ENCODE measurements around the gene MTUS2. TPM values are rescaled to one million over a fixed set of nuclear protein-coding genes. Genes with fewer than 3 reads are reported as not detected.

The MTUS2 gene
- total and polyA plus RNA-seq, 2 experiments from 2014 or later = 0.27 to 0.38 TPM

DNA sequence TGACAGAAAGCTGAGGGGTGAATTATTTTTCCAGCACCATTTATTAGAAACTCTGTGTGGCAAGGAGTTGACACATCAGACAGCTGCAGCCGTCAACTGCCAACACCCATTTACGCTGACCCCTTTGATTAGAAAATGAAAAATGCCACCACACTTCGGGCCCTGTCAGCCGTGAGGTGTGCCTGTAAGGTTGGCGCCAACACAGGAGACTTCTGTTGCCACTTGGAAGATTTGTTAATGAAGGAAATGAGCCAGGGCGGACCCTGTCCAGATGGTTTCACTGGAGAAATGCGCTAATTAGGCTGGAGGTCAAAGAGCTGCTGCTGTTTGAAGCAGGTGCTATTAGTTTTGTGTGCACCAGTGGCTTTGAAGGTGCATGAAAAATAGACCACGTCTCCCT is 297.5 kb downstream of the MTUS2 start:
- no peaks in the 10 kb centered on the region for H3K4me1 Mint-ChIP-seq
- H3K36me3 Mint-ChIP-seq (ENCODE audit: low read depth) = no peaks in the 10 kb centered on the region
- H3K9me2 ChIP-seq (ENCODE audit: insufficient read depth) = no peaks in the 10 kb centered on the region; the same call in none of the 2 replicates
- DNase-seq (ENCODE audit: low spot score) (no peak), ATAC-seq (no peak)
- no peaks in the 10 kb centered on the region for H3K36me3 ChIP-seq (ENCODE audit: insufficient read depth)
- H3K27ac ChIP-seq (ENCODE audit: low read depth) = no peak overlapping the region
- no peaks in the 10 kb centered on the region for H3K27me3 Mint-ChIP-seq (ENCODE audit: insufficient read depth, low read depth, poor library complexity)
- no peaks in the 10 kb centered on the region for H3K4me1 ChIP-seq (ENCODE audit: insufficient read depth)
- H3K4me2 ChIP-seq = no peak overlapping the region
- no peaks in the 10 kb centered on the region for H3K9me3 Mint-ChIP-seq
- TF ChIP-seq ZNF331 (CRISPR knock-in tag; IDR thresholded peaks at IDR 0.05; ENCODE audit: low read depth) (no peak), EZH2 (IDR thresholded peaks at IDR 0.05; ENCODE audit: low read depth, unreplicated experiment) (no peak), CREB1 (CRISPR knock-in tag; IDR thresholded peaks at IDR 0.05; ENCODE audit: low read depth) (no peak), JUNB (IDR thresholded peaks at IDR 0.05; ENCODE audit: unreplicated experiment) (no peak), ZNF114 (CRISPR knock-in tag; IDR thresholded peaks at IDR 0.05) (no peak), NANOG (IDR thresholded peaks at IDR 0.05; ENCODE audit: borderline replicate concordance) (no peak), STAT1 (IDR thresholded peaks at IDR 0.05; ENCODE audit: unreplicated experiment) (no peak), EZH2phosphoT487 (IDR thresholded peaks at IDR 0.05; ENCODE audit: unreplicated experiment) (no peak), POLR2AphosphoS5 (IDR thresholded peaks at IDR 0.05; ENCODE audit: low read depth) (no peak)
- TF ChIP-seq, protein P1, sequence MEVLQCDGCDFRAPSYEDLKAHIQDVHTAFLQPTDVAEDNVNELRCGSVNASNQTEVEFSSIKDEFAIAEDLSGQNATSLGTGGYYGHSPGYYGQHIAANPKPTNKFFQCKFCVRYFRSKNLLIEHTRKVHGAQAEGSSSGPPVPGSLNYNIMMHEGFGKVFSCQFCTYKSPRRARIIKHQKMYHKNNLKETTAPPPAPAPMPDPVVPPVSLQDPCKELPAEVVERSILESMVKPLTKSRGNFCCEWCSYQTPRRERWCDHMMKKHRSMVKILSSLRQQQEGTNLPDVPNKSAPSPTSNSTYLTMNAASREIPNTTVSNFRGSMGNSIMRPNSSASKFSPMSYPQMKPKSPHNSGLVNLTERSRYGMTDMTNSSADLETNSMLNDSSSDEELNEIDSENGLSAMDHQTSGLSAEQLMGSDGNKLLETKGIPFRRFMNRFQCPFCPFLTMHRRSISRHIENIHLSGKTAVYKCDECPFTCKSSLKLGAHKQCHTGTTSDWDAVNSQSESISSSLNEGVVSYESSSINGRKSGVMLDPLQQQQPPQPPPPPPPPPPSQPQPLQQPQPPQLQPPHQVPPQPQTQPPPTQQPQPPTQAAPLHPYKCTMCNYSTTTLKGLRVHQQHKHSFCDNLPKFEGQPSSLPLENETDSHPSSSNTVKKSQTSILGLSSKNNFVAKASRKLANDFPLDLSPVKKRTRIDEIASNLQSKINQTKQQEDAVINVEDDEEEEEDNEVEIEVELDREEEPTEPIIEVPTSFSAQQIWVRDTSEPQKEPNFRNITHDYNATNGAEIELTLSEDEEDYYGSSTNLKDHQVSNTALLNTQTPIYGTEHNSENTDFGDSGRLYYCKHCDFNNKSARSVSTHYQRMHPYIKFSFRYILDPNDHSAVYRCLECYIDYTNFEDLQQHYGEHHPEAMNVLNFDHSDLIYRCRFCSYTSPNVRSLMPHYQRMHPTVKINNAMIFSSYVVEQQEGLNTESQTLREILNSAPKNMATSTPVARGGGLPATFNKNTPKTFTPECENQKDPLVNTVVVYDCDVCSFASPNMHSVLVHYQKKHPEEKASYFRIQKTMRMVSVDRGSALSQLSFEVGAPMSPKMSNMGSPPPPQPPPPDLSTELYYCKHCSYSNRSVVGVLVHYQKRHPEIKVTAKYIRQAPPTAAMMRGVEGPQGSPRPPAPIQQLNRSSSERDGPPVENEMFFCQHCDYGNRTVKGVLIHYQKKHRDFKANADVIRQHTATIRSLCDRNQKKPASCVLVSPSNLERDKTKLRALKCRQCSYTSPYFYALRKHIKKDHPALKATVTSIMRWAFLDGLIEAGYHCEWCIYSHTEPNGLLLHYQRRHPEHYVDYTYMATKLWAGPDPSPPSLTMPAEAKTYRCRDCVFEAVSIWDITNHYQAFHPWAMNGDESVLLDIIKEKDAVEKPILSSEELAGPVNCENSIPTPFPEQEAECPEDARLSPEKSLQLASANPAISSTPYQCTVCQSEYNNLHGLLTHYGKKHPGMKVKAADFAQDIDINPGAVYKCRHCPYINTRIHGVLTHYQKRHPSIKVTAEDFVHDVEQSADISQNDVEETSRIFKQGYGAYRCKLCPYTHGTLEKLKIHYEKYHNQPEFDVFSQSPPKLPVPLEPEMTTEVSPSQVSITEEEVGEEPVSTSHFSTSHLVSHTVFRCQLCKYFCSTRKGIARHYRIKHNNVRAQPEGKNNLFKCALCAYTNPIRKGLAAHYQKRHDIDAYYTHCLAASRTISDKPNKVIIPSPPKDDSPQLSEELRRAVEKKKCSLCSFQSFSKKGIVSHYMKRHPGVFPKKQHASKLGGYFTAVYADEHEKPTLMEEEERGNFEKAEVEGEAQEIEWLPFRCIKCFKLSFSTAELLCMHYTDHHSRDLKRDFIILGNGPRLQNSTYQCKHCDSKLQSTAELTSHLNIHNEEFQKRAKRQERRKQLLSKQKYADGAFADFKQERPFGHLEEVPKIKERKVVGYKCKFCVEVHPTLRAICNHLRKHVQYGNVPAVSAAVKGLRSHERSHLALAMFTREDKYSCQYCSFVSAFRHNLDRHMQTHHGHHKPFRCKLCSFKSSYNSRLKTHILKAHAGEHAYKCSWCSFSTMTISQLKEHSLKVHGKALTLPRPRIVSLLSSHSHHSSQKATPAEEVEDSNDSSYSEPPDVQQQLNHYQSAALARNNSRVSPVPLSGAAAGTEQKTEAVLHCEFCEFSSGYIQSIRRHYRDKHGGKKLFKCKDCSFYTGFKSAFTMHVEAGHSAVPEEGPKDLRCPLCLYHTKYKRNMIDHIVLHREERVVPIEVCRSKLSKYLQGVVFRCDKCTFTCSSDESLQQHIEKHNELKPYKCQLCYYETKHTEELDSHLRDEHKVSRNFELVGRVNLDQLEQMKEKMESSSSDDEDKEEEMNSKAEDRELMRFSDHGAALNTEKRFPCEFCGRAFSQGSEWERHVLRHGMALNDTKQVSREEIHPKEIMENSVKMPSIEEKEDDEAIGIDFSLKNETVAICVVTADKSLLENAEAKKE (CRISPR knock-in tag; IDR thresholded peaks at IDR 0.05) = no peak
- TF ChIP-seq, protein P2, sequence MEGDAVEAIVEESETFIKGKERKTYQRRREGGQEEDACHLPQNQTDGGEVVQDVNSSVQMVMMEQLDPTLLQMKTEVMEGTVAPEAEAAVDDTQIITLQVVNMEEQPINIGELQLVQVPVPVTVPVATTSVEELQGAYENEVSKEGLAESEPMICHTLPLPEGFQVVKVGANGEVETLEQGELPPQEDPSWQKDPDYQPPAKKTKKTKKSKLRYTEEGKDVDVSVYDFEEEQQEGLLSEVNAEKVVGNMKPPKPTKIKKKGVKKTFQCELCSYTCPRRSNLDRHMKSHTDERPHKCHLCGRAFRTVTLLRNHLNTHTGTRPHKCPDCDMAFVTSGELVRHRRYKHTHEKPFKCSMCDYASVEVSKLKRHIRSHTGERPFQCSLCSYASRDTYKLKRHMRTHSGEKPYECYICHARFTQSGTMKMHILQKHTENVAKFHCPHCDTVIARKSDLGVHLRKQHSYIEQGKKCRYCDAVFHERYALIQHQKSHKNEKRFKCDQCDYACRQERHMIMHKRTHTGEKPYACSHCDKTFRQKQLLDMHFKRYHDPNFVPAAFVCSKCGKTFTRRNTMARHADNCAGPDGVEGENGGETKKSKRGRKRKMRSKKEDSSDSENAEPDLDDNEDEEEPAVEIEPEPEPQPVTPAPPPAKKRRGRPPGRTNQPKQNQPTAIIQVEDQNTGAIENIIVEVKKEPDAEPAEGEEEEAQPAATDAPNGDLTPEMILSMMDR (conservative IDR thresholded peaks at IDR 0.05; ENCODE audit: low read depth in 2 of 2) = no peak
- TF ChIP-seq, protein P3, sequence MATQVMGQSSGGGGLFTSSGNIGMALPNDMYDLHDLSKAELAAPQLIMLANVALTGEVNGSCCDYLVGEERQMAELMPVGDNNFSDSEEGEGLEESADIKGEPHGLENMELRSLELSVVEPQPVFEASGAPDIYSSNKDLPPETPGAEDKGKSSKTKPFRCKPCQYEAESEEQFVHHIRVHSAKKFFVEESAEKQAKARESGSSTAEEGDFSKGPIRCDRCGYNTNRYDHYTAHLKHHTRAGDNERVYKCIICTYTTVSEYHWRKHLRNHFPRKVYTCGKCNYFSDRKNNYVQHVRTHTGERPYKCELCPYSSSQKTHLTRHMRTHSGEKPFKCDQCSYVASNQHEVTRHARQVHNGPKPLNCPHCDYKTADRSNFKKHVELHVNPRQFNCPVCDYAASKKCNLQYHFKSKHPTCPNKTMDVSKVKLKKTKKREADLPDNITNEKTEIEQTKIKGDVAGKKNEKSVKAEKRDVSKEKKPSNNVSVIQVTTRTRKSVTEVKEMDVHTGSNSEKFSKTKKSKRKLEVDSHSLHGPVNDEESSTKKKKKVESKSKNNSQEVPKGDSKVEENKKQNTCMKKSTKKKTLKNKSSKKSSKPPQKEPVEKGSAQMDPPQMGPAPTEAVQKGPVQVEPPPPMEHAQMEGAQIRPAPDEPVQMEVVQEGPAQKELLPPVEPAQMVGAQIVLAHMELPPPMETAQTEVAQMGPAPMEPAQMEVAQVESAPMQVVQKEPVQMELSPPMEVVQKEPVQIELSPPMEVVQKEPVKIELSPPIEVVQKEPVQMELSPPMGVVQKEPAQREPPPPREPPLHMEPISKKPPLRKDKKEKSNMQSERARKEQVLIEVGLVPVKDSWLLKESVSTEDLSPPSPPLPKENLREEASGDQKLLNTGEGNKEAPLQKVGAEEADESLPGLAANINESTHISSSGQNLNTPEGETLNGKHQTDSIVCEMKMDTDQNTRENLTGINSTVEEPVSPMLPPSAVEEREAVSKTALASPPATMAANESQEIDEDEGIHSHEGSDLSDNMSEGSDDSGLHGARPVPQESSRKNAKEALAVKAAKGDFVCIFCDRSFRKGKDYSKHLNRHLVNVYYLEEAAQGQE (IDR thresholded peaks at IDR 0.05; ENCODE audit: unreplicated experiment) = no peak
- TF ChIP-seq, protein P4, sequence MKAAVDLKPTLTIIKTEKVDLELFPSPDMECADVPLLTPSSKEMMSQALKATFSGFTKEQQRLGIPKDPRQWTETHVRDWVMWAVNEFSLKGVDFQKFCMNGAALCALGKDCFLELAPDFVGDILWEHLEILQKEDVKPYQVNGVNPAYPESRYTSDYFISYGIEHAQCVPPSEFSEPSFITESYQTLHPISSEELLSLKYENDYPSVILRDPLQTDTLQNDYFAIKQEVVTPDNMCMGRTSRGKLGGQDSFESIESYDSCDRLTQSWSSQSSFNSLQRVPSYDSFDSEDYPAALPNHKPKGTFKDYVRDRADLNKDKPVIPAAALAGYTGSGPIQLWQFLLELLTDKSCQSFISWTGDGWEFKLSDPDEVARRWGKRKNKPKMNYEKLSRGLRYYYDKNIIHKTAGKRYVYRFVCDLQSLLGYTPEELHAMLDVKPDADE (IDR thresholded peaks at IDR 0.05) = no peak
- H3K27ac Mint-ChIP-seq = no peak overlapping the region
- no peaks in the 10 kb centered on the region for H4K20me1 ChIP-seq (replicated peaks; ENCODE audit: insufficient read depth)
- H3K79me2 ChIP-seq (replicated peaks; ENCODE audit: insufficient read depth) = no peaks in the 10 kb centered on the region
- H3K4me3 Mint-ChIP-seq = no peak overlapping the region
- no peaks in the 10 kb centered on the region for H3F3A ChIP-seq (replicated peaks; ENCODE audit: low read depth)
- H2AFZ ChIP-seq = no peak overlapping the region
- H3K27me3 ChIP-seq (ENCODE audit: insufficient read depth) = no peaks in the 10 kb centered on the region
- no peak overlapping the region for H3K4me3 ChIP-seq
